ENCODE results near the gene LRRC36. TPM values are rescaled to one million over a fixed set of nuclear protein-coding genes. Genes with fewer than 3 reads are reported as not detected.

LRRC36 gene
- total RNA-seq, 1 experiment from 2014 or later, result not detected

DNA sequence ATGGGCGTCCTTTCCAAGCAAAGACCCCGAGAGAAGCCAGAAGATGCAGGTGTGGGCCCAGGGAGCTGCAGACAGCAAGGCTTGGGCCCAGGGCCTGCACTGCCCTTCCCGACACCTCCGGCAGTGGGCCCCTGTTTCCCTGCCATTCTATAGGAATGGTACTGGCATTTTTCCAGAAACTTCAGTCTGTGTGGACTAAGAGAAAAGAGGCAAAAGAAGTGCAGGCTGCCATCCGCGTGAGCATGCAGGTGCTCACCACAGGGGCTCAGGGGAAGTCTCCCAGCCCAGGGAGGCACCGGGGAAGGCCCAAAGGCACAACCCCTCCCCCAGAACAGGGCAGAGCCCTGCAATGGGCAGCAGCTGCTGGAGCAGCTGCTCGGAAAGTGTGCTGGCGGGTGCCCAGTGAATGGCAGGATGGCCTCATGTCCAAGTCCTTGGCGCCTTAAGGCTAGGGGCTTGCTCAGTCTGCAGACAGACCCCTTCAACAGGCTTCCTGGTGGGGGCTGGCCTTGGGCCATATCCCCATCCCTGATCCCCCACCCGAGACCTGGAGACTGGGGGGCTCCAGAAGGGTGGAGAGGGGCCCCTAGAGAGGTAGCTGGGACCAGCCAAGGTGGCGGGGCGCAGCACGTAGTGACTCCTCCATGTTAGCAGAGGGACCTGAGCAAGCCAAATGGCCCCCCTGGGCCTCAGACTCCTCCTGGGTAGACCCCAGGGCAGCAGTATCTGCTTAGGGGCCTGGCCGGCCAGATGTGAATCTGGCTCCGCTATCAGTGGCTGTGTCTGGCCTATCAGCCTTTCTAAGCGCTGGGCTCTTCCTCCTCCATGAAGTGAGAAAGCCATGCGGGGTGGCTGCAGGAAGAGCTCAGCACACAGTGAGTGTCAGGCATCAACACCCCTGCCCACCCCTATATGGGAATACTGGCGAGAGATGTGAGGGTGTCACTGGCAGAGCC is 73.4 kb downstream of the LRRC36 start:
- no peak for DNase-seq (ENCODE audit: low read depth in 1 of 2, low spot score in 2 of 2)
- Histone ChIP-seq H3K4me1 (replicated peaks) (peaks cover 18% of the 10 kb centered on the region), H3K27me3 (replicated peaks) (no peaks in the 10 kb centered on the region), H3K36me3 (no peaks in the 10 kb centered on the region), H3K27ac (no peak overlapping the region), H3K4me3 (no peak overlapping the region), H3K9me3 (replicated peaks) (peaks cover 5% of the 10 kb centered on the region)

DNA sequence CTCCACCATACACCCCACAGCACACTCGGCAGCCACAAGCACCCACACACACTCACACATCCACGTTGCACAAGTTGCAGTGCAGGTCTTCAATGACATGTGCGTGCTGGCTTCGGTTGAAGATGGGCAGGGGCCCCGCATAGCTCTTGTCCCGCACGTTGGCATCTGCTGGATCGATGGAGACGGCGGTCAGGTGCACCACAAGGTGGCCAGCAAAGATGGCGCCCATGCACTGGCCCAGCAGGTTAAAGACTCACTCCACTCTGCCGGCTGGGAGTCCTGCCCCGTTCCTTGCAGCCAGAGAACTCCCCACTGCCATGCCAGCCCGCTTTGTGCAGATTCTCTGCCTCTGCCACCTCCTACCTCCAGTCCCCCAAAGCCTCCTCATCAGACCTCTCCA is 74.3 kb downstream of the LRRC36 start:
- DNase-seq (ENCODE audit: low read depth in 1 of 2, low spot score in 2 of 2), result no peak
- H3K9me3 ChIP-seq (replicated peaks), result peaks cover 5% of the 10 kb centered on the region
- no peak overlapping the region for H3K4me3 ChIP-seq
- no peak overlapping the region for H3K27ac ChIP-seq
- H3K27me3 ChIP-seq (replicated peaks), result no peaks in the 10 kb centered on the region
- no peaks in the 10 kb centered on the region for H3K36me3 ChIP-seq
- H3K4me1 ChIP-seq (replicated peaks), result peaks cover 15% of the 10 kb centered on the region

DNA sequence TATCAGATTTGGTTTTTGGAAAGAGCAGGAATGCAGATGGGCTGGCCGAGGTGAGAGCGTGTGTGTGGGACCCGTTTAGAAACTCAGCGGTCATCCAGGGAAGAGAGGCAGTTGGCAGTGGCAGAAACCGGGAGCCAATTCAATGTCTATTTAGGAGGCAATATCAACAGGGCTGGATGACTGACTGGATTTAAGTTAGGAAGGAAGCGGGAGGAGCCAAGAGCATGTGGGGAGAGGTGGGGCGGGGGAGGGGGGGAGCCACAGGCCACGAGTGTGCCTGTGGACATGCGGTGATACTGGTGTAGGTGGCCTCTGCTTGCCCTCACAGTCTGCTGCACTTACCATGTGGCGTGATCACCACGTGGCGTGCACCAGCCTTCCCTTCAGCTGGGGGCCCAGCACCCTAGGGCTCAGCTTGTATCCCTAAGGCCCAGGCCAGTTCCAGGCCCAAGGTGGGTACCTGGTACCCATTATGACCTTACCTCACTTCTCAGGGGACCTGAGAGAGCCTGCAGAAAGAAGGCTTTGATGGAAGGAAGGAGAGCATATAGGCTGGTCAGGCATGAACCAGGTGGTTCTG is 77.5 kb downstream of the LRRC36 start:
- H3K27ac ChIP-seq, result no peak overlapping the region
- H3K27me3 ChIP-seq (replicated peaks), result no peaks in the 10 kb centered on the region
- no peak for DNase-seq (ENCODE audit: low read depth in 1 of 2, low spot score in 2 of 2)
- no peak overlapping the region for H3K4me3 ChIP-seq
- no peaks in the 10 kb centered on the region for H3K36me3 ChIP-seq
- peaks cover 3% of the 10 kb centered on the region for H3K9me3 ChIP-seq (replicated peaks)
- peaks cover 14% of the 10 kb centered on the region for H3K4me1 ChIP-seq (replicated peaks)

DNA sequence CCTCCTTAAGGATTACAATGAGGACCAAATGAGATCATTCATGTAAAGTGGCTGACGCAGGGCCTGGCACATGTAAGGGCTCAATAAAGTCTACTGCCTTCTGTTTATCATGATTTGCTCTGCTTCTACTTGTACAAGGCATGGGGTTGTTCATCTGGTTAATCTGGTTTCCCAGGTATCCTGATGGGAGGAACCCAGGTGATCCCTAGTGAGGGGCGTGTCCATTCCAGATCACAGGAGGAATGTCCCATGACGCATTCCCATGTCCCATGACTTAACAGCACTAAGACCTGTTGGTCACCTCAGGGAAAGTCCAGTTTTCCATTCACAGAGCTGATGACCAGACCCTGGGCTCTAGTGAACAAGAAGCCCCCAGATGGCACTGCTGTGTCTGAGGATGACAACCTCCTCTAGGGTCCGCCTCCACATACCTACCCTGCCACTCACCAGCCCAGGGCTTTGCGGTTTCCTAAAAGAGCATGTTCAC is 78.2 kb downstream of the LRRC36 start:
- Histone ChIP-seq H3K27ac (no peak overlapping the region), H3K4me1 (replicated peaks) (peaks cover 9% of the 10 kb centered on the region), H3K4me3 (no peak overlapping the region), H3K9me3 (replicated peaks) (no peaks in the 10 kb centered on the region), H3K36me3 (no peaks in the 10 kb centered on the region), H3K27me3 (replicated peaks) (no peaks in the 10 kb centered on the region)
- DNase-seq (ENCODE audit: low read depth in 1 of 2, low spot score in 2 of 2), result no peak

DNA sequence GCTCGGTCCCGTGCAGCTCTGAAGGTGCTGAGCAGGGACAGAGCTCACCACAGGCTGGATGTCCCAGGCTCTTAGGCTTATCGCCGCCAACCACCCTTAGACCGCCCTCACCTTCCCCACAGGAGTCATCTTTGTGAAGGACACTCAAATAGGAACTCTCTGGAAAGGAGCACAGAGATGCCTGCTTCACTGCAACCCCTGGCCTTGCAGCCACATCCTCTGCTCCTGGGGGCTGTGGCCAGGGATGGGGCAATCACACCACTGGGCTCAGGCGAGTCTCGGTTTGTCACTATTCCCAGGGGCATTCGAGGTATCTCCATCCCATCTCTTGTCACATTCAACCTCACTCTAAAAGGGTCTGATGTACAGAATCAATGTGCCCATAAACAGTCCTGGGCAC is 78.7 kb downstream of the LRRC36 start:
- no peaks in the 10 kb centered on the region for H3K9me3 ChIP-seq (replicated peaks)
- H3K27me3 ChIP-seq (replicated peaks), result no peaks in the 10 kb centered on the region
- no peak overlapping the region for H3K4me3 ChIP-seq
- peaks cover 9% of the 10 kb centered on the region for H3K4me1 ChIP-seq (replicated peaks)
- no peak for DNase-seq (ENCODE audit: low read depth in 1 of 2, low spot score in 2 of 2)
- no peak overlapping the region for H3K27ac ChIP-seq
- no peaks in the 10 kb centered on the region for H3K36me3 ChIP-seq

DNA sequence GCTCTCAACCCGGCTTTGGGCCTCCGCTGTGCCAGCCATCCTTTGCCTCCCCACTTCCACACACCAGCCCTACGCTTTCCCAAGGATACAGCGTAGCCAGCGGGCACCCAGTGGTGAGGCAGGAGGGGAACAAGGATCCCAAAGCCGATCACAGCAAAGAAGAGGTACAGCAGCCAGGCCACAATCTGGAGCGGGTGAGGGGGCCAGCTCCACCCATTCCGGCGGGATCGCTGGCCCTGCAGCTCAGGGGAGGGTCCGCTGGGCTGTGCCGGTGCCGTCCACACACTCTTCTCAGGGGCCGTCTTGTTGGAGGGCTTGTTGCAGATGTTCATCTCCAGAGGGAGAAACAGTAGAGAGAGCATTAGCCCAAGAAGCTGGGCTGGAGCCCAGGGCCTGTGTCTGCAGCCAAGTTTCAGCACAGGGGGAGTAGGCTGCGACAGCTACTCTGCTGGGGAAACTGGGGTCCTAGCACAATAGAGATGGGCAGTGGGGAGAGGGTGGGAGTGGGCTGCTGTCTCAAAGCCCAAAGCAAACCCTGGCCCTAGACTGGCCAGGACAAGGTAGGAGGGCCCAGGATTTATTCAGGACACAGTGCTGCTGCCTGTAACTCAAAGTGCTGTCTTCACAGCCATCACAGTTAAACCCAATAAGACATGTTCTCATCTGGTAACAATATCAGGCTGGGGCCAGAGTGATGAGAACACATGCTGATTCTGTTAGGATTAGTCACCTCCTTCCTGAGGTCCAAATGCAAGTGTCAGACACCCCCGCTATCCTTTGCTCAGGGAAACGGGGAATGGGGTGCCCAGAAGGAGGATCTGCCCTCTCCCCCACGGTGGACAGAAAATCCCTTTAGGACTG is 79.7 kb downstream of the LRRC36 start:
- no peak overlapping the region for H3K27ac ChIP-seq
- peaks cover 9% of the 10 kb centered on the region for H3K4me1 ChIP-seq (replicated peaks)
- H3K4me3 ChIP-seq, result no peak overlapping the region
- H3K27me3 ChIP-seq (replicated peaks), result no peaks in the 10 kb centered on the region
- H3K9me3 ChIP-seq (replicated peaks), result no peaks in the 10 kb centered on the region
- H3K36me3 ChIP-seq, result no peaks in the 10 kb centered on the region
- DNase-seq (ENCODE audit: low read depth in 1 of 2, low spot score in 2 of 2), result no peak

DNA sequence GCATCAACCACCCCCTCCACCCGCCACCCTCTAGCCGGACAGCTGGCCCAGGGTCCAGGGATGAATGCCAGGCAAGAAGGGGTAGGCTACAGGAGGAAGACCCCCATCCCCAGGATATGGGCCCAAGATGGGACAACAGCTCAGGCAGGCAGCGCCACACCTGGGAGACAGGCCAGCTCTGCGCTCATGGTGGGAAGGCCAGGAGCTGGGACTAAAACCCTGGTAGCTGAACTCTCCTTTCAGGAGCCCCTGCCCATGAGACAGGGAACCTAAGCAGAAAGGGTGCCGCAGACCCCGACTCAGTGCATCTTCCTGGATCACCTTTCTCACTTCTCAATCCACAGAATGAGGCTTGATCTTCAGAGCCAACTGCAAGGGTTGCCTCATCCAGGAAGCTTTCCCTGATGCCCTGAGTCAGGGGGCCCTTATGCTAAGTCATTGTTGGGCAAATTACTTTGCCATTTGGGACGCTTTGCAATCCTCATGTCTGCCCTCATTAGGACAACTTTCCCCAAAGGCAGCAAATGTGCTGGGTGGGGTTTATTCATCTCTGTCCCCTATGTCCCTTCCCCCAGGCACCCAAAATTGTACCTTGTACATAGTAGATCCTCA is 80.7 kb downstream of the LRRC36 start:
- Histone ChIP-seq H3K9me3 (replicated peaks) (no peaks in the 10 kb centered on the region), H3K4me3 (no peak overlapping the region), H3K36me3 (no peaks in the 10 kb centered on the region), H3K27me3 (replicated peaks) (no peaks in the 10 kb centered on the region), H3K4me1 (replicated peaks) (peaks cover 9% of the 10 kb centered on the region), H3K27ac (no peak overlapping the region)
- DNase-seq (ENCODE audit: low read depth in 1 of 2, low spot score in 2 of 2), result no peak

DNA sequence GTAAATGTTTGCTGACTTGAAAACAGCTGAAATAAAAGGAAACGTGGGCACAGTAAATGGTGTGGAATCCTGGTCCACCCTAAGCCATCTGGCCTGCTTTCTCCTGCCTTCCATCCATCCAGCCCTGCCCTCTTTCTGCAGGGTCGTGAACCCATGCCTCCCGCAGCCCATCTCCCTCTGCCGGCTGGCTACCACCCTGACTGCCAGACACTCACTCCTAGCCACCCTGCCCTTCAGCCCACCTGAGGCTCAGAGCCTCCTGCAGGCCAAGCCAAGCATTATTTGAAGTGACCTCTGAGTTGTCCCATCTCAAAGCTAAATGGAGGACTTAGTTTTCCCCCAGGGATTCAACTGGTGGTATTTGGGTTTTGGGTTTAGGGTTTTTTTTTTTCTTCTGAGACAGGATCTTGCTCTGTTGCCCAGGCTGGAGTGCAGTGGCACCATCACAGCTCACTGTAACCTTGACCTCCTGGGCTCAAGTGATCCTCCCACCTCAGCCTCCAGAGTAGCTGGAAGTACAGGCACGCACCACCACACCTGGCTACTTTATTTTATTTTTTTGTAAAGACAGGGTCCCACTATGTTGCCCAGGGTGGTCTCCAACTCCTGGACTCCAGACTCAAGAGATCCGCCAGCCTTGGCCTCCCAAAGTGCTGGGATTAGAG is 81.3 kb downstream of the LRRC36 start:
- no peaks in the 10 kb centered on the region for H3K27me3 ChIP-seq (replicated peaks)
- no peaks in the 10 kb centered on the region for H3K36me3 ChIP-seq
- peaks cover 9% of the 10 kb centered on the region for H3K4me1 ChIP-seq (replicated peaks)
- H3K9me3 ChIP-seq (replicated peaks), result no peaks in the 10 kb centered on the region
- H3K4me3 ChIP-seq, result no peak overlapping the region
- H3K27ac ChIP-seq, result no peak overlapping the region
- DNase-seq (ENCODE audit: low read depth in 1 of 2, low spot score in 2 of 2), result no peak

DNA sequence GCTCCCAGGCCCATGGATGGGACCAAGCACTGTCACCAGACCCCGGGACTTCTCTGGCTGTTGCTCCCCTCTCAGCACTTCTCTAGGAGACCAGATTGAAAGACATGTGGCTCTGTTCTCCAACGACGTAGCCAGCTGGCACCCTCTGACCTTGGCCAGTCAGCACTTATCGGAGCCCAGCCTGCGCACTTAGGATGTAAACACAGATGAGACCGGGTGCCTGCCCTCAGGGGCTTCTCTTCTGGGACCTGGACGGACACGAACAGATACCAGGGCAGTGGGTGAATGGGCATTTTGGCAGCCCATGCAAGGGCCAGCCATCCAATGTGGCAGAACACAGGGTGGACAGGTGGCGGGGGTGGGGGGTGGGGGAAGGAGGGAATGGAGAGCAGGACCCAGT is 83.0 kb downstream of the LRRC36 start:
- no peaks in the 10 kb centered on the region for H3K27me3 ChIP-seq (replicated peaks)
- H3K27ac ChIP-seq, result no peak overlapping the region
- H3K9me3 ChIP-seq (replicated peaks), result no peaks in the 10 kb centered on the region
- peaks cover 9% of the 10 kb centered on the region for H3K4me1 ChIP-seq (replicated peaks)
- no peak for DNase-seq (ENCODE audit: low read depth in 1 of 2, low spot score in 2 of 2)
- H3K4me3 ChIP-seq, result no peak overlapping the region
- no peaks in the 10 kb centered on the region for H3K36me3 ChIP-seq

DNA sequence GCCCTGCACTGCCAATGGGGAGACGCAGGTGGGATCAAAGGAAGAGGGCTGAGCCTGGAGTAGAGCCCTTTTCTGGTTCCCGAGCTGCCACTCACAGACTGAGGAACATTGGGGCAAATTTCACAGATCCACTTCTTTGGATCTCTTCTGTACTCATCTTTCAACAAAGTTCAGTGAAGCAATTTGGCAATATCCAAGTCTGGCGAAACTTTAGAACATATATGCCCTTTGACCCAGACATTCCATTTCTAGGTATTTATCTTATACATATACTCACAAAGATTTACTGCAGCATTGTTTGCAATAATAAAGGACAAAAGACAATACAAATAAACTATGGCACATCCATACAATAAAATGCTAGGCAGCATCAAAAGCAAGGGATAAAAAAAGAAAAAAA is 84.7 kb downstream of the LRRC36 start:
- Histone ChIP-seq H3K36me3 (peaks cover 4% of the 10 kb centered on the region; the same call in 1 of the 2 replicates), H3K27ac (no peak overlapping the region), H3K4me3 (no peak overlapping the region), H3K4me1 (replicated peaks) (peaks cover 13% of the 10 kb centered on the region), H3K9me3 (replicated peaks) (no peaks in the 10 kb centered on the region), H3K27me3 (replicated peaks) (no peaks in the 10 kb centered on the region)
- no peak for DNase-seq (ENCODE audit: low read depth in 1 of 2, low spot score in 2 of 2)

DNA sequence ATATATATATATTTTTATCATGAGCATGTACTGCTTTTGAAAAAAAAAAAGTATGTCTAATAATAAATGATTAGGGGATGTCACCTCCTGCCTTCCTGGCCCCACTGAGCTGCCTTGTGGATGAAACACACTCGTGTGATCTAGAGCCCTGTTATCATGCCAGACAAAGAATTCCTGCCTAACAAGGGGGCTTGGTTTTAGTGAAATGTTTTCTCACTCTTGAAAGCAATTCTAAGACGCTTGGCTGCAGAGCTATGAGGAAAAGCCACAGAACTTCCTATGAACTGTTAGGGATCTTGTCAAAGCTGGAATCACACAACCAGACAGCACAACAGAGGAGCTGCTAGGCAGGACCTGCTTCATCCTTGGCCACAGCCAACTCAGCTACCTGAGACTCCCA is 85.7 kb downstream of the LRRC36 start:
- H3K27ac ChIP-seq, result no peak overlapping the region
- peaks cover 4% of the 10 kb centered on the region; the same call in 1 of the 2 replicates for H3K36me3 ChIP-seq
- H3K9me3 ChIP-seq (replicated peaks), result no peaks in the 10 kb centered on the region
- H3K4me3 ChIP-seq, result no peak overlapping the region
- DNase-seq (ENCODE audit: low read depth in 1 of 2, low spot score in 2 of 2), result no peak
- peaks cover 11% of the 10 kb centered on the region for H3K4me1 ChIP-seq (replicated peaks)
- no peaks in the 10 kb centered on the region for H3K27me3 ChIP-seq (replicated peaks)

DNA sequence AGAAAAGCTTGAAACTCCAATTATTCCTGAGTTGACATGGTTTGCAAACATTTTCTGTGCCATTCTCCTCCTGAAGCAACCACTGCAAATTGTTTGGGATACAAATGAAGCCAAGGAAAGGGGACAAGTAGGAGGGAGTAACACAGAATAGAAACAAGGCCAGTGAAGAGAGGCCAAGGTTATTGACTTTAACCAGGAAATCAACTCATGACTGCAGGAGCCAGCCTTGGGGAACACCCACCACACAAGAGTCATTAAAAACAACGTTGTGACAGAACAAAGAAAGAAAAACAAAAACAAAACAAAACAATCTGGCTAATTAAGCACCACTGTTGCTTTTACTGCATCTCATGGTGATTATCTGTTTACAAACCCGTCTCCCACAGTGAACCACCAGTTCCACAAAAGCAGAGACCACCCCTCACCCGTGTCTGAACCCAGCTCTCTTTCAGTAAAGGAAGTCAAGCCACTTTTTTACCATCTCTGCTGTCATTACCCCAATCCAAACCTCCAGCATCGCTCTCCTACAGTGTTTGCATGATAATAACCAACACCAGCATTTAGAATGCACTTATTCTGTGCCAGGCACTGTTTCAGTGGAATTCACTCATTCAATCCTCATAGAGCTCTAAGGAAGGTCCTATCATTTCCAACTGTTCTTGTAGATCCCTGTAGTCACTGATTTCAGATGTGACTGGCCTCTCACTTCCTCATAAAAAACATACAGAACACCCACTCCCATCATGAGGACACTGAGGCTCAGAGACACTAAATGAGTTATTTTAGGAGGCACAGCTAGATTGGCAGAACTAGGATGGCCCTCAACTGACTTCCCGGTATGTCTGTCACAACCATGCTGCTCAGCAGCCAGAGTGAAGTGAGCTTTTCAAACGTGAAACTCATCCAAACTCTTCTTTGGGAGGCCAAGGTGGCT is 87.6 kb downstream of the LRRC36 start:
- no peak overlapping the region for H3K4me3 ChIP-seq
- H3K27me3 ChIP-seq (replicated peaks), result no peaks in the 10 kb centered on the region
- peaks cover 11% of the 10 kb centered on the region for H3K4me1 ChIP-seq (replicated peaks)
- no peak for DNase-seq (ENCODE audit: low read depth in 1 of 2, low spot score in 2 of 2)
- H3K9me3 ChIP-seq (replicated peaks), result no peaks in the 10 kb centered on the region
- H3K36me3 ChIP-seq, result peaks cover 4% of the 10 kb centered on the region; the same call in 1 of the 2 replicates
- no peak overlapping the region for H3K27ac ChIP-seq

All from SJSA1 (cell line).